ENCODE results near the gene TRAPPC3L. TPM values are rescaled to one million over a fixed set of nuclear protein-coding genes. Genes with fewer than 3 reads are reported as not detected.

Gene TRAPPC3L
- polyA plus RNA-seq, 1 of the 3 experiments (the other 2 are of a cell fraction) = 0.03 TPM

DNA sequence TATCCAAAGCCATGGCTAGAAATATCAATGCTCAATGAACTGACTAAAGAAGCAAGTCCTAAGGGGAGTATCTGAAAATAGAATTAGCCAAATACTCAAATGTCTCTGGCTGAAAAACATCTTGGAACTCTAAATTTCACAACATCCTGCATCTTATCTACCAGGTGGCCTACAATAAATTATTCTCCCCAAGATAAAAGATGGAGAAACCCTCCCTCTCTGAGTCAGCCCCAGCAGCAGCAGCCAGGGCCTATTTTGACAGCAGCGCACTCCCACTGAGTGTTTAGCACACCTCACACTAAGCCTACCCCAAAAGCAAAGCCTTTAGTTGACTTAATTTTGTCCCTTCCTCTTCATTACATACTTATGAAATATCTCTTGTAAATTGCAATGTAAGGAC lies 78.4 kb downstream of the TRAPPC3L start:
- DNase-seq = no peak
- Histone ChIP-seq H3K27ac (ENCODE audit: low read depth in 2 of 2, low read length in 1 of 2) (no peak overlapping the region), H3K4me2 (no peak overlapping the region), H3K4me3 (ENCODE audit: low read depth in 2 of 2, low read length in 1 of 2) (no peak overlapping the region), H3K9me3 (no peaks in the 10 kb centered on the region; the same call in 1 of the 2 replicates), H3K9ac (no peak overlapping the region), H3K79me2 (ENCODE audit: insufficient read depth) (no peaks in the 10 kb centered on the region), H3F3A (replicated peaks; ENCODE audit: insufficient read depth) (no peaks in the 10 kb centered on the region), H3K9me2 (no peaks in the 10 kb centered on the region), H3K27me3 (ENCODE audit: insufficient read depth) (no peaks in the 10 kb centered on the region), H3K36me3 (replicated peaks in 1 of 2; ENCODE audit: control insufficient read depth in 1 of 2, insufficient read depth in 2 of 2, low read length in 1 of 2) (no peaks in the 10 kb centered on the region), H2AFZ (ENCODE audit: low read depth) (no peak overlapping the region), H4K20me1 (ENCODE audit: insufficient read depth) (no peaks in the 10 kb centered on the region), H3K4me1 (ENCODE audit: control insufficient read depth in 1 of 2, insufficient read depth in 2 of 2, low read depth in 1 of 2, low read length in 1 of 2) (peaks cover 0 to 4% of the 10 kb centered on the region in 2 experiments; a peak in 1 of 4 replicates)
- CTCF ChIA-PET = no interaction called here
- 94% methylated on average over 1 of the region's 1 CpG for WGBS (ENCODE audit: low lambda C conversion rate)
- POLR2A ChIA-PET = no interaction called here
- no peak for TF ChIP-seq FOXM1 (IDR thresholded peaks at IDR 0.05; ENCODE audit: low read depth)
- no peak for TF ChIP-seq SIN3A (IDR thresholded peaks at IDR 0.05; ENCODE audit: borderline replicate concordance, low read depth, low read length)
- TF ChIP-seq EZH2phosphoT487 (IDR thresholded peaks at IDR 0.05; ENCODE audit: borderline replicate concordance, low read depth) = no peak
- no peak for TF ChIP-seq MXI1 (IDR thresholded peaks at IDR 0.05; ENCODE audit: low read depth, low read length)
- no peak for TF ChIP-seq GABPA (IDR thresholded peaks at IDR 0.05; ENCODE audit: low read depth)
- no peak for TF ChIP-seq EP300 (IDR thresholded peaks at IDR 0.05; ENCODE audit: borderline replicate concordance in 1 of 2, low read depth in 1 of 2, low read length in 1 of 2)
- no peak for TF ChIP-seq RCOR1 (IDR thresholded peaks at IDR 0.05; ENCODE audit: low read length)
- TF ChIP-seq, protein P1, sequence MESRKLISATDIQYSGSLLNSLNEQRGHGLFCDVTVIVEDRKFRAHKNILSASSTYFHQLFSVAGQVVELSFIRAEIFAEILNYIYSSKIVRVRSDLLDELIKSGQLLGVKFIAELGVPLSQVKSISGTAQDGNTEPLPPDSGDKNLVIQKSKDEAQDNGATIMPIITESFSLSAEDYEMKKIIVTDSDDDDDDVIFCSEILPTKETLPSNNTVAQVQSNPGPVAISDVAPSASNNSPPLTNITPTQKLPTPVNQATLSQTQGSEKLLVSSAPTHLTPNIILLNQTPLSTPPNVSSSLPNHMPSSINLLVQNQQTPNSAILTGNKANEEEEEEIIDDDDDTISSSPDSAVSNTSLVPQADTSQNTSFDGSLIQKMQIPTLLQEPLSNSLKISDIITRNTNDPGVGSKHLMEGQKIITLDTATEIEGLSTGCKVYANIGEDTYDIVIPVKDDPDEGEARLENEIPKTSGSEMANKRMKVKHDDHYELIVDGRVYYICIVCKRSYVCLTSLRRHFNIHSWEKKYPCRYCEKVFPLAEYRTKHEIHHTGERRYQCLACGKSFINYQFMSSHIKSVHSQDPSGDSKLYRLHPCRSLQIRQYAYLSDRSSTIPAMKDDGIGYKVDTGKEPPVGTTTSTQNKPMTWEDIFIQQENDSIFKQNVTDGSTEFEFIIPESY (IDR thresholded peaks at IDR 0.05; ENCODE audit: borderline replicate concordance, low read depth) = no peak
- TF ChIP-seq, protein P2, sequence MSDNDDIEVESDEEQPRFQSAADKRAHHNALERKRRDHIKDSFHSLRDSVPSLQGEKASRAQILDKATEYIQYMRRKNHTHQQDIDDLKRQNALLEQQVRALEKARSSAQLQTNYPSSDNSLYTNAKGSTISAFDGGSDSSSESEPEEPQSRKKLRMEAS (IDR thresholded peaks at IDR 0.05; ENCODE audit: low read depth) = no peak
- TF ChIP-seq, protein P3, sequence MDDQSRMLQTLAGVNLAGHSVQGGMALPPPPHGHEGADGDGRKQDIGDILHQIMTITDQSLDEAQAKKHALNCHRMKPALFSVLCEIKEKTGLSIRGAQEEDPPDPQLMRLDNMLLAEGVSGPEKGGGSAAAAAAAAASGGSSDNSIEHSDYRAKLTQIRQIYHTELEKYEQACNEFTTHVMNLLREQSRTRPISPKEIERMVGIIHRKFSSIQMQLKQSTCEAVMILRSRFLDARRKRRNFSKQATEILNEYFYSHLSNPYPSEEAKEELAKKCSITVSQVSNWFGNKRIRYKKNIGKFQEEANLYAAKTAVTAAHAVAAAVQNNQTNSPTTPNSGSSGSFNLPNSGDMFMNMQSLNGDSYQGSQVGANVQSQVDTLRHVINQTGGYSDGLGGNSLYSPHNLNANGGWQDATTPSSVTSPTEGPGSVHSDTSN (IDR thresholded peaks at IDR 0.05) = no peak
- TF ChIP-seq NFIC (IDR thresholded peaks at IDR 0.05; ENCODE audit: borderline replicate concordance) = no peak
- no peak for TF ChIP-seq FOSL2 (IDR thresholded peaks at IDR 0.05; ENCODE audit: borderline replicate concordance, low read depth)
- TF ChIP-seq, protein P4, sequence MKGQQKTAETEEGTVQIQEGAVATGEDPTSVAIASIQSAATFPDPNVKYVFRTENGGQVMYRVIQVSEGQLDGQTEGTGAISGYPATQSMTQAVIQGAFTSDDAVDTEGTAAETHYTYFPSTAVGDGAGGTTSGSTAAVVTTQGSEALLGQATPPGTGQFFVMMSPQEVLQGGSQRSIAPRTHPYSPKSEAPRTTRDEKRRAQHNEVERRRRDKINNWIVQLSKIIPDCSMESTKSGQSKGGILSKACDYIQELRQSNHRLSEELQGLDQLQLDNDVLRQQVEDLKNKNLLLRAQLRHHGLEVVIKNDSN (IDR thresholded peaks at IDR 0.05; ENCODE audit: borderline replicate concordance, low read depth) = no peak
- TF ChIP-seq YY1 (IDR thresholded peaks at IDR 0.05; ENCODE audit: low read depth) = no peak
- TF ChIP-seq TEAD4 (IDR thresholded peaks at IDR 0.05; ENCODE audit: borderline replicate concordance, insufficient read depth) = no peak
- TF ChIP-seq POLR2AphosphoS5 (IDR thresholded peaks at IDR 0.05; ENCODE audit: low read depth, low read length) = no peak
- TF ChIP-seq, protein P5, sequence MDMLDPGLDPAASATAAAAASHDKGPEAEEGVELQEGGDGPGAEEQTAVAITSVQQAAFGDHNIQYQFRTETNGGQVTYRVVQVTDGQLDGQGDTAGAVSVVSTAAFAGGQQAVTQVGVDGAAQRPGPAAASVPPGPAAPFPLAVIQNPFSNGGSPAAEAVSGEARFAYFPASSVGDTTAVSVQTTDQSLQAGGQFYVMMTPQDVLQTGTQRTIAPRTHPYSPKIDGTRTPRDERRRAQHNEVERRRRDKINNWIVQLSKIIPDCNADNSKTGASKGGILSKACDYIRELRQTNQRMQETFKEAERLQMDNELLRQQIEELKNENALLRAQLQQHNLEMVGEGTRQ (IDR thresholded peaks at IDR 0.05; ENCODE audit: borderline replicate concordance, low read depth, low read length) = no peak
- no peak for TF ChIP-seq NRF1 (IDR thresholded peaks at IDR 0.05; ENCODE audit: low read depth, low read length)
